IMR-90 (cell line): Measurements from ENCODE around the gene U2SURP. TPM values are rescaled to one million over a fixed set of nuclear protein-coding genes. Genes with fewer than 3 reads are reported as not detected.

ENCODE experiments used
- ATAC-seq: fragments of 200-7000 bp; cut with Tn5 transposase; 2 replicates; pipeline ENCODE4 v1.9.1; 2020; ENCODE audit warnings: low read depth, mild to moderate bottlenecking, moderate library complexity
- BruUV-seq: library from RNA; stranded (reverse); fragments of 400-500 nt; replicated peaks from 2 replicates; lab custom pipeline; 2021; lab: Mats Ljungman, UMichigan
- CTCF ChIA-PET: fragments of 300-600 bp; formaldehyde crosslinking; extraction: SDS; loops from one replicate; lab custom pipeline; 2021; ENCODE audit warnings: antibody characterized with exemption; lab: Yijun Ruan, JAX
- POLR2A ChIA-PET: fragments of 300-600 bp; sonication (Branson Sonifier 250); formaldehyde crosslinking; loops from one replicate; lab custom pipeline; 2022; ENCODE audit warnings: antibody characterized with exemption; ENCODE audit not compliant: unreplicated experiment; lab: Charles Lee
- DNase-seq: peaks from one replicate; pipeline ENCODE4 v3.0.0; 2013
- H2AFZ ChIP-seq: replicated peaks from 2 replicates; pipeline ENCODE3; 2013; ENCODE audit warnings: low read length, mild to moderate bottlenecking; ENCODE audit not compliant: poor library complexity
- H2AK5ac ChIP-seq: 2 replicates; pipeline ENCODE4 v1.6.1; 2013; ENCODE audit warnings: low read depth, low read length, inconsistent platforms
- H2AK9ac ChIP-seq: replicated peaks from 2 replicates; pipeline ENCODE3; 2013; ENCODE audit warnings: mild to moderate bottlenecking, low read depth, low read length, moderate library complexity; ENCODE audit not compliant: poor library complexity
- H2BK120ac ChIP-seq: 2 replicates; pipeline ENCODE4 v1.6.1; 2013; ENCODE audit warnings: low read depth, low read length, inconsistent platforms
- H2BK15ac ChIP-seq: 3 replicates; pipeline ENCODE4 v1.6.1; 2013; ENCODE audit warnings: low read depth, low read length, inconsistent platforms
- H2BK20ac ChIP-seq: 2 replicates; pipeline ENCODE4 v1.6.1; 2013; ENCODE audit warnings: low read depth, mild to moderate bottlenecking, inconsistent platforms, low read length, moderate library complexity
- H2BK5ac ChIP-seq: 2 replicates; pipeline ENCODE4 v1.6.1; 2013; ENCODE audit warnings: mild to moderate bottlenecking, low read depth, low read length, inconsistent platforms; ENCODE audit not compliant: poor library complexity, severe bottlenecking
- H3K14ac ChIP-seq: replicated peaks from 2 replicates; pipeline ENCODE4 v1.6.1; 2013; ENCODE audit warnings: low read depth, low read length, inconsistent platforms
- H3K18ac ChIP-seq: 2 replicates; pipeline ENCODE4 v1.6.1; 2013; ENCODE audit warnings: low read depth, low read length, control low read depth
- H3K23ac ChIP-seq: 2 replicates; pipeline ENCODE4 v1.6.1; 2013; ENCODE audit warnings: low read depth, low read length, inconsistent platforms
- H3K27ac ChIP-seq: 2 replicates; pipeline ENCODE4 v1.5.1; 2013; ENCODE audit warnings: mild to moderate bottlenecking, control low read depth, low read length; ENCODE audit not compliant: insufficient read depth
- H3K27me3 ChIP-seq: 2 replicates; pipeline ENCODE4 v1.6.1; 2013; ENCODE audit warnings: low read length; ENCODE audit not compliant: control insufficient read depth, insufficient read depth
- H3K36me3 ChIP-seq: 2 replicates; pipeline ENCODE4 v1.6.1; 2013; ENCODE audit warnings: low read length, mixed read lengths; ENCODE audit not compliant: control insufficient read depth, insufficient read depth
- H3K4ac ChIP-seq: 2 replicates; pipeline ENCODE4 v1.6.1; 2013; ENCODE audit warnings: low read depth, low read length, inconsistent platforms
- H3K4me1 ChIP-seq: 2 replicates; pipeline ENCODE4 v1.6.1; 2013; ENCODE audit warnings: low read length, mixed read lengths; ENCODE audit not compliant: control insufficient read depth, insufficient read depth
- H3K4me2 ChIP-seq: 2 replicates; pipeline ENCODE4 v1.6.1; 2013; ENCODE audit warnings: low read depth, mild to moderate bottlenecking, control low read depth, low read length, moderate library complexity
- H3K4me3 ChIP-seq: 2 replicates; pipeline ENCODE4 v1.5.1; 2013; ENCODE audit warnings: low read depth, mild to moderate bottlenecking, control low read depth, low read length, moderate library complexity; ENCODE audit not compliant: insufficient read depth
- H3K56ac ChIP-seq: 2 replicates; pipeline ENCODE4 v1.6.1; 2013; ENCODE audit warnings: low read length, inconsistent platforms; ENCODE audit not compliant: insufficient read depth; ENCODE audit errors: extremely low read depth
- H3K79me1 ChIP-seq, 2 experiments: 2 replicates each; pipeline ENCODE4 v1.6.1; 2013; ENCODE audit warnings: low read length in 2 of 2, inconsistent platforms in 1 of 2, low read depth in 1 of 2
- H3K9ac ChIP-seq: 2 replicates; pipeline ENCODE4 v1.6.1; 2013; ENCODE audit warnings: low read depth, low read length, control low read depth
- H3K9me1 ChIP-seq: 2 replicates; pipeline ENCODE4 v1.6.1; 2013; ENCODE audit warnings: low read length, inconsistent platforms; ENCODE audit not compliant: insufficient read depth
- H3K9me3 ChIP-seq: 2 replicates; pipeline ENCODE4 v1.6.1; 2013; ENCODE audit warnings: low read length; ENCODE audit not compliant: control insufficient read depth, insufficient read depth
- H4K20me1 ChIP-seq: 2 replicates; pipeline ENCODE4 v1.6.1; 2013; ENCODE audit warnings: low read length, inconsistent platforms; ENCODE audit not compliant: insufficient read depth
- H4K5ac ChIP-seq: 2 replicates; pipeline ENCODE4 v1.6.1; 2013; ENCODE audit warnings: mild to moderate bottlenecking, low read depth, low read length, control low read depth
- H4K8ac ChIP-seq, 2 experiments: 2 replicates each; pipeline ENCODE4 v1.6.1; 2013; ENCODE audit warnings: low read depth in 2 of 2, low read length in 2 of 2, control low read depth in 1 of 2, inconsistent platforms in 1 of 2
- H4K91ac ChIP-seq: 2 replicates; pipeline ENCODE4 v1.6.1; 2013; ENCODE audit warnings: low read depth, low read length, inconsistent platforms; ENCODE audit not compliant: insufficient read depth
- BHLHE40 ChIP-seq: fragments of 150-350 bp; IDR thresholded peaks from 2 replicates; pipeline ENCODE4 v1.6.1; 2016; ENCODE audit warnings: mild to moderate bottlenecking, low read depth, low read length
- CEBPB ChIP-seq: IDR thresholded peaks from 2 replicates; pipeline ENCODE4 v1.6.1; 2012; ENCODE audit warnings: low read depth, low read length, improper control_type of control experiment
- CHD1 ChIP-seq: IDR thresholded peaks from 2 replicates; pipeline ENCODE4 v1.6.1; 2012; ENCODE audit warnings: low read depth, low read length, improper control_type of control experiment
- FOS ChIP-seq: fragments of 150-350 bp; IDR thresholded peaks from 2 replicates; pipeline ENCODE4 v1.6.1; 2016; ENCODE audit warnings: low read depth, low read length
- MAFK ChIP-seq: IDR thresholded peaks from 2 replicates; pipeline ENCODE4 v1.6.1; 2012; ENCODE audit warnings: low read depth, low read length, improper control_type of control experiment
- MAZ ChIP-seq: IDR thresholded peaks from 2 replicates; pipeline ENCODE4 v1.6.1; 2012; ENCODE audit warnings: low read depth, mild to moderate bottlenecking, low read length, improper control_type of control experiment, moderate library complexity, borderline replicate concordance
- NFE2L2 ChIP-seq: fragments of 150-350 bp; IDR thresholded peaks from 2 replicates; pipeline ENCODE4 v1.6.1; 2016; ENCODE audit warnings: low read depth, mild to moderate bottlenecking, low read length
- RCOR1 ChIP-seq: IDR thresholded peaks from 2 replicates; pipeline ENCODE4 v1.6.1; 2012; ENCODE audit warnings: mild to moderate bottlenecking, low read length, improper control_type of control experiment; ENCODE audit not compliant: insufficient replicate concordance
- SMC3 ChIP-seq: fragments of 150-350 bp; IDR thresholded peaks from 2 replicates; pipeline ENCODE4 v1.6.1; 2016; ENCODE audit warnings: low read depth, mild to moderate bottlenecking, antibody characterized with exemption, low read length, moderate library complexity
- USF2 ChIP-seq: fragments of 150-350 bp; IDR thresholded peaks from 2 replicates; pipeline ENCODE4 v1.6.1; 2017; ENCODE audit warnings: mild to moderate bottlenecking, antibody characterized with exemption, low read length, low read depth
- WGBS, 2 experiments: methylation state at CpG; one replicate each; pipeline versions ENCODE4 v1.1.5 to v1.1.7; 2013; ENCODE audit warnings: missing lambda C conversion rate in 2 of 2; ENCODE audit not compliant: insufficient read length in 1 of 2; ENCODE audit errors: extremely low coverage in 2 of 2; 5-methylcytosine and 5-hydroxymethylcytosine counted together
- dilution Hi-C: fragments of 300-500 bp; cut with HindIII; formaldehyde crosslinking; loops from one replicate; pipeline ENCODE4 v1.14.3; 2018; ENCODE audit warnings: low sequenced_read_pairs; ENCODE audit not compliant: unreplicated experiment
- in situ Hi-C: fragments of 300-500 bp; cut with MboI; formaldehyde crosslinking; loops from 3 replicates; pipeline ENCODE4 v1.14.3; 2019; ENCODE audit warnings: low sequenced_read_pairs, inconsistent platforms, mixed read lengths
- intact Hi-C: fragments of 100-400 bp; cut with micrococcal nuclease; formaldehyde crosslinking; loops from 2 replicates; pipeline ENCODE4 v1.10.0; 2022
- polyA plus RNA-seq, 3 experiments: library from polyadenylated mRNA; depleted of rRNA; stranded (reverse); fragments of >200 nt; gene quantifications; 2 replicates each; pipeline ENCODE4 v1.2.3, GENCODE V29; 2012; ENCODE audit warnings: low replicate concordance in 1 of 3
- total RNA-seq: library from RNA; depleted of rRNA; stranded (reverse); fragments of >200 nt; gene quantifications from 2 replicates; pipeline ENCODE4 v1.2.3, GENCODE V29; 2012
- TF ChIP-seq, protein P1 (sequence below): conservative IDR thresholded peaks from 2 replicates; pipeline ENCODE4 v1.5.1; 2012; ENCODE audit warnings: mild to moderate bottlenecking, low read depth, low read length, improper control_type of control experiment
- TF ChIP-seq, protein P2 (sequence below): fragments of 150-350 bp; IDR thresholded peaks from 2 replicates; pipeline ENCODE4 v1.6.1; 2016; ENCODE audit warnings: low read depth, mild to moderate bottlenecking, low read length, moderate library complexity, borderline replicate concordance

Gene U2SURP
- total and polyA plus RNA-seq, 2 of the 4 experiments (the other 2 are of a cell fraction), result 24.8 to 29.4 TPM

GRCh38 chr3:142951794-142952193 is 49.6 kb upstream of the U2SURP start:
- H2AK9ac ChIP-seq, result no peak overlapping the region

More at GRCh38 chr3:142951794-142952193, 49.6 kb upstream of the U2SURP start:
- no peak overlapping the region for H3K23ac ChIP-seq
- no peak overlapping the region for H3K4ac ChIP-seq
- H2AK5ac ChIP-seq, result no peak overlapping the region
- H3K27me3 ChIP-seq, result peaks cover 21% of the 10 kb centered on the region
- H3K4me1 ChIP-seq, result no peaks in the 10 kb centered on the region
- no peak overlapping the region for H2BK5ac ChIP-seq
- no peaks in the 10 kb centered on the region for H3K9me3 ChIP-seq
- no peak overlapping the region for H3K9ac ChIP-seq
- H3K14ac ChIP-seq, result no peak overlapping the region
- no TSS peak for BruUV-seq
- 100% methylated on average over 1 of the region's 2 CpGs; no CpG with 5 or more reads in 1 of the 2 experiments for WGBS, 2 experiments
- ATAC-seq, result no peak
- ChIA-PET CTCF (interaction anchor here (0.5 kb wide), 1 partner anchor 15 kb away, joined by 5 read pairs; no protein-coding TSS in a partner anchor), POLR2A (no interaction called here)
- DNase-seq, result no peak
- H2BK120ac ChIP-seq, result no peak overlapping the region
- intact Hi-C loops, result no loop called here
- no peak overlapping the region for H3K4me3 ChIP-seq
- no peak overlapping the region for H4K91ac ChIP-seq
- no peaks in the 10 kb centered on the region for H3K9me1 ChIP-seq
- TF ChIP-seq, protein P1, sequence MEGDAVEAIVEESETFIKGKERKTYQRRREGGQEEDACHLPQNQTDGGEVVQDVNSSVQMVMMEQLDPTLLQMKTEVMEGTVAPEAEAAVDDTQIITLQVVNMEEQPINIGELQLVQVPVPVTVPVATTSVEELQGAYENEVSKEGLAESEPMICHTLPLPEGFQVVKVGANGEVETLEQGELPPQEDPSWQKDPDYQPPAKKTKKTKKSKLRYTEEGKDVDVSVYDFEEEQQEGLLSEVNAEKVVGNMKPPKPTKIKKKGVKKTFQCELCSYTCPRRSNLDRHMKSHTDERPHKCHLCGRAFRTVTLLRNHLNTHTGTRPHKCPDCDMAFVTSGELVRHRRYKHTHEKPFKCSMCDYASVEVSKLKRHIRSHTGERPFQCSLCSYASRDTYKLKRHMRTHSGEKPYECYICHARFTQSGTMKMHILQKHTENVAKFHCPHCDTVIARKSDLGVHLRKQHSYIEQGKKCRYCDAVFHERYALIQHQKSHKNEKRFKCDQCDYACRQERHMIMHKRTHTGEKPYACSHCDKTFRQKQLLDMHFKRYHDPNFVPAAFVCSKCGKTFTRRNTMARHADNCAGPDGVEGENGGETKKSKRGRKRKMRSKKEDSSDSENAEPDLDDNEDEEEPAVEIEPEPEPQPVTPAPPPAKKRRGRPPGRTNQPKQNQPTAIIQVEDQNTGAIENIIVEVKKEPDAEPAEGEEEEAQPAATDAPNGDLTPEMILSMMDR, result no peak
- TF ChIP-seq BHLHE40, result no peak
- no peak for TF ChIP-seq CHD1
- no peak for TF ChIP-seq NFE2L2
- no peak for TF ChIP-seq SMC3
- TF ChIP-seq RCOR1, result no peak
- TF ChIP-seq MAZ, result no peak
- no peak for TF ChIP-seq USF2
- TF ChIP-seq, protein P2, sequence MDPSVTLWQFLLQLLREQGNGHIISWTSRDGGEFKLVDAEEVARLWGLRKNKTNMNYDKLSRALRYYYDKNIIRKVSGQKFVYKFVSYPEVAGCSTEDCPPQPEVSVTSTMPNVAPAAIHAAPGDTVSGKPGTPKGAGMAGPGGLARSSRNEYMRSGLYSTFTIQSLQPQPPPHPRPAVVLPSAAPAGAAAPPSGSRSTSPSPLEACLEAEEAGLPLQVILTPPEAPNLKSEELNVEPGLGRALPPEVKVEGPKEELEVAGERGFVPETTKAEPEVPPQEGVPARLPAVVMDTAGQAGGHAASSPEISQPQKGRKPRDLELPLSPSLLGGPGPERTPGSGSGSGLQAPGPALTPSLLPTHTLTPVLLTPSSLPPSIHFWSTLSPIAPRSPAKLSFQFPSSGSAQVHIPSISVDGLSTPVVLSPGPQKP, result no peak
- TF ChIP-seq CEBPB, result no peak
- no peak for TF ChIP-seq MAFK
- TF ChIP-seq FOS, result no peak
- dilution Hi-C loops, result no loop called here
- no peak overlapping the region for H3K4me2 ChIP-seq
- H4K20me1 ChIP-seq, result no peaks in the 10 kb centered on the region
- H3K36me3 ChIP-seq, result no peaks in the 10 kb centered on the region
- H2AFZ ChIP-seq, result no peak overlapping the region
- no peak overlapping the region for H3K18ac ChIP-seq
- H4K5ac ChIP-seq, result no peak overlapping the region
- no peak overlapping the region for H4K8ac ChIP-seq
- no peaks in the 10 kb centered on the region for H3K79me1 ChIP-seq
- no peak overlapping the region for H2BK20ac ChIP-seq
- H3K27ac ChIP-seq, result no peak overlapping the region
- in situ Hi-C loops, result no loop called here
- no peak overlapping the region for H2BK15ac ChIP-seq
- no peak overlapping the region for H3K56ac ChIP-seq
